ENCODE results near the gene DSCAML1.

DNA sequence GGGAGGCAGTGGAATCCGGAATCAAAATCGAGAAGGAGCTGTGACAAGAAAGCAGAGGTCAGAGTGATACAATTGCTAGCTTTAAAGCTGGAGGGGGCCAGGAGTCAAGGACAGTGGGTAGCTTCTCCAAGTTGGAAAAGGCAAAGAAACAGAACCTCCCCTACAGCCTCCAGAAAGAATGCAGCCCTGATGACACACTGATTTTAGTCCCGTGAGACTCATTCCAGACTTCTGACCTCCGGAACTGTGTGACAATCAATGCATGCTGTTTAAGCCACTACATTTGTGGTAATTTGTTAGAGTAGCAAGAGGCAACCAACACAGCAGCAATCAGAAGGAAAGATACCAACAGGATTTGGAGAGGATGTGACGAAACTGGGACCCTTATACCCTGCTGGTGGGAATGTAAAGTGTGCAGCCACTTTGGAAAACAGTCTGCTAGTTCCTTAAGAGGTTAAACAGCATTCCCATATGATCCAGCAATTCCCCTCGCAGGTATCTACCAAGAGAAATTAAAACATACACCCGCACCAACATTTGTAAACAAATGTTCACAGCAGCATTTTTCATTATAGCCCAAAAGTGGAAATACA is 66.7 kb downstream of the DSCAML1 start:
- TF ChIP-seq, protein P1, sequence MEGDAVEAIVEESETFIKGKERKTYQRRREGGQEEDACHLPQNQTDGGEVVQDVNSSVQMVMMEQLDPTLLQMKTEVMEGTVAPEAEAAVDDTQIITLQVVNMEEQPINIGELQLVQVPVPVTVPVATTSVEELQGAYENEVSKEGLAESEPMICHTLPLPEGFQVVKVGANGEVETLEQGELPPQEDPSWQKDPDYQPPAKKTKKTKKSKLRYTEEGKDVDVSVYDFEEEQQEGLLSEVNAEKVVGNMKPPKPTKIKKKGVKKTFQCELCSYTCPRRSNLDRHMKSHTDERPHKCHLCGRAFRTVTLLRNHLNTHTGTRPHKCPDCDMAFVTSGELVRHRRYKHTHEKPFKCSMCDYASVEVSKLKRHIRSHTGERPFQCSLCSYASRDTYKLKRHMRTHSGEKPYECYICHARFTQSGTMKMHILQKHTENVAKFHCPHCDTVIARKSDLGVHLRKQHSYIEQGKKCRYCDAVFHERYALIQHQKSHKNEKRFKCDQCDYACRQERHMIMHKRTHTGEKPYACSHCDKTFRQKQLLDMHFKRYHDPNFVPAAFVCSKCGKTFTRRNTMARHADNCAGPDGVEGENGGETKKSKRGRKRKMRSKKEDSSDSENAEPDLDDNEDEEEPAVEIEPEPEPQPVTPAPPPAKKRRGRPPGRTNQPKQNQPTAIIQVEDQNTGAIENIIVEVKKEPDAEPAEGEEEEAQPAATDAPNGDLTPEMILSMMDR (IDR thresholded peaks at IDR 0.05; ENCODE audit: insufficient read depth, low read depth, low read length), result no peak
- TF ChIP-seq EZH2 (IDR thresholded peaks at IDR 0.05; ENCODE audit: insufficient read depth, low read length), result no peak
